ENCODE data around the gene TRABD. TPM values are rescaled to one million over a fixed set of nuclear protein-coding genes. Genes with fewer than 3 reads are reported as not detected.

TRABD gene
- total RNA-seq, 1 experiment from 2014 or later = 55.7 TPM

DNA sequence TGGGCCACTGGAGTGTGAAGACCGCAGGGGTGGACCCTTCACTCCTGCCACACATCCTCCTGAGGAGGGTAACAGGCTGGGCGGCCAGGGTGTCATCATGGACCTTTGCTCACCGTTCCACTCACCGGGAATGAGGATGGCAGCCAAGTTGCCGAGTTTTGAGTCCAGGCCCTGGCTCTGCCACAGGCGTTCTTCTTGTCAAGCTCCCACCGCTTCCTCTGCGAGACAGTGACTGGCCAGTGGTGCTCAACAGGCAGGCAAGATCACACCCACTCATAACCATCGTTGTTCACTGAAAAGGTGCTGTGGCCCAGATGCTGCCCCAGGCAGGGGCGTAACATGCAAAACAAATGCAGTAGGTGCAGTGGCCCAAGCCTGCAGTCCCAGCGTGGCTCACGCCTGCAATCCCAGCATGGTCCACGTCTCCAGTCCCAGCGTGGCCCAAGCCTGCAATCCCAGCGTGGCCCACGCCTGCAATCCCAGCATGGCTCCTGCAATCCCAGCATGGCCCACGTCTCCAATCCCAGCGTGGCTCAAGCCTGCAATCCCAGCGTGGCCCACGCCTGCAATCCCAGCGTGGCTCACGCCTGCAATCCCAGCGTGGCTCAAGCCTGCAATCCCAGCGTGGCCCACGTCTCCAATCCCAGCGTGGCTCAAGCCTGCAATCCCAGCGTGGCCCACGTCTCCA lies 20.1 kb upstream of the TRABD start:
- ATAC-seq = no peak
- in situ Hi-C loops (cut with HindIII; ENCODE audit: low pct_unique_long_range_greater_than_20kb, low sequenced_read_pairs) = no loop called here

More for the DNA sequence above, 20.1 kb upstream of the TRABD start:
- ChIA-PET POLR2A (no interaction called here), CTCF (no interaction called here)
- BruUV-seq (replicated peaks) = no TSS peak
- no peak overlapping the region for H3K27ac ChIP-seq (ENCODE audit: low read length)
- no peak for TF ChIP-seq CTCF (IDR thresholded peaks at IDR 0.05)
- TF ChIP-seq TCF7L2 (IDR thresholded peaks at IDR 0.05; ENCODE audit: low read depth, low read length) = no peak
- no peak for TF ChIP-seq SIN3A (IDR thresholded peaks at IDR 0.05; ENCODE audit: borderline replicate concordance, insufficient read depth, low read depth, low read length)
- TF ChIP-seq POLR2AphosphoS5 (IDR thresholded peaks at IDR 0.05; ENCODE audit: low read depth, low read length) = no peak
- no peak for TF ChIP-seq REST (IDR thresholded peaks at IDR 0.05; ENCODE audit: insufficient read depth in 1 of 2, low read depth in 2 of 2, low read length in 1 of 2)
- intact Hi-C loops (cut with micrococcal nuclease; ENCODE audit: unreplicated experiment) = no loop called here
- no peaks in the 10 kb centered on the region for H3K4me1 ChIP-seq (ENCODE audit: control insufficient read depth, insufficient read depth, low read length)
- no peak for DNase-seq (ENCODE audit: low read depth, low spot score)
- no peaks in the 10 kb centered on the region for H3K27me3 ChIP-seq (ENCODE audit: control insufficient read depth, insufficient read depth, low read length)
- no peaks in the 10 kb centered on the region for H3K36me3 ChIP-seq (ENCODE audit: control insufficient read depth, insufficient read depth, low read length)
- H3K9me3 ChIP-seq (ENCODE audit: control insufficient read depth, insufficient read depth, low read depth, low read length) = no peaks in the 10 kb centered on the region
- H3K4me3 ChIP-seq (ENCODE audit: low read depth in 2 of 2, low read length in 2 of 2) = no peak overlapping the region
